Kidney tubule cell (primary cell): ENCODE measurements around the gene LOX.

Experiments used
- DNase-seq: peaks from one replicate; pipeline ENCODE4 v3.0.0-alpha.2; 2018; ENCODE audit warnings: low spot score

The LOX gene

GRCh38 chr5:122053181-122054109, 24.6 kb downstream of the LOX start:
- no peak for DNase-seq

- no peak for DNase-seq
Observed at GRCh38 chr5:122051569-122051968, 26.5 kb downstream of the LOX start.

- DNase-seq, result no peak
Observed at GRCh38 chr5:122050959-122051358, 27.1 kb downstream of the LOX start.

- DNase-seq, result no peak
Observed at GRCh38 chr5:122040636-122041302, 37.3 kb downstream of the LOX start.

GRCh38 chr5:122036326-122036725, 41.7 kb downstream of the LOX start:
- no peak for DNase-seq

- no peak for DNase-seq
Observed at GRCh38 chr5:122035913-122036312, 42.1 kb downstream of the LOX start.

GRCh38 chr5:122031836-122032235, 46.2 kb downstream of the LOX start:
- no peak for DNase-seq

- DNase-seq, result peak; percentile 8
Observed at GRCh38 chr5:122030251-122030650, 47.8 kb downstream of the LOX start.

GRCh38 chr5:122029818-122030217, 48.2 kb downstream of the LOX start:
- DNase-seq, result no peak

- DNase-seq, result no peak
Observed at GRCh38 chr5:122022966-122023365, 55.1 kb downstream of the LOX start.

GRCh38 chr5:122019919-122020590, 58.0 kb downstream of the LOX start:
- DNase-seq, result peak; percentile 8

- no peak for DNase-seq
Observed at GRCh38 chr5:122015471-122015870, 62.6 kb downstream of the LOX start.

- DNase-seq, result no peak
Observed at GRCh38 chr5:122014236-122014935, 63.7 kb downstream of the LOX start.
